ENCODE data around the gene AMDHD1.

DNA sequence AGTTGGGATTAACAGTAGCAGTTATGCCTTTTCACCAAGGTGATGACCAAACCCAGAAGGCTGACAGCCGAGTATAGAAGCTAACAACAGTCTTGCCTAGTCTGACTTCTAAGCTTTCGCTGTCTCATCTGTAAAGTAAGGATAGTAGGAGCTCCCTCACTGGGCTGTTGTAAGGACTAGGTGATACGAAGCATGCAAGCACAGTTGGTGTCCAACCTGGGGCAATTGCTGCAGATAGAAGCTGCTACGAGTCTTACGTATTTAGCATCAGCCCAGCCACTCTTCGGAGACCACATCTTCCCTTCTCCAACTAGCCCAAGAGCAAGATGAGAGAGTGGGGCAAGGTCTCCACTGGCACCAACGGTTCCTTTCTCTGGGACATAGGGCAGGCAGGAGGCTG is 47.0 kb downstream of the AMDHD1 start:
- no peak for TF ChIP-seq POLR2A (IDR thresholded peaks at IDR 0.05; ENCODE audit: low read depth, low read length)
- TF ChIP-seq, protein P1, sequence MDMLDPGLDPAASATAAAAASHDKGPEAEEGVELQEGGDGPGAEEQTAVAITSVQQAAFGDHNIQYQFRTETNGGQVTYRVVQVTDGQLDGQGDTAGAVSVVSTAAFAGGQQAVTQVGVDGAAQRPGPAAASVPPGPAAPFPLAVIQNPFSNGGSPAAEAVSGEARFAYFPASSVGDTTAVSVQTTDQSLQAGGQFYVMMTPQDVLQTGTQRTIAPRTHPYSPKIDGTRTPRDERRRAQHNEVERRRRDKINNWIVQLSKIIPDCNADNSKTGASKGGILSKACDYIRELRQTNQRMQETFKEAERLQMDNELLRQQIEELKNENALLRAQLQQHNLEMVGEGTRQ (IDR thresholded peaks at IDR 0.05; ENCODE audit: low read depth, low read length), result no peak
- no peak for TF ChIP-seq SMC3 (IDR thresholded peaks at IDR 0.05; ENCODE audit: low read depth, low read length)
- TF ChIP-seq BHLHE40 (IDR thresholded peaks at IDR 0.05; ENCODE audit: low read depth, low read length), result no peak
- TF ChIP-seq, protein P2, sequence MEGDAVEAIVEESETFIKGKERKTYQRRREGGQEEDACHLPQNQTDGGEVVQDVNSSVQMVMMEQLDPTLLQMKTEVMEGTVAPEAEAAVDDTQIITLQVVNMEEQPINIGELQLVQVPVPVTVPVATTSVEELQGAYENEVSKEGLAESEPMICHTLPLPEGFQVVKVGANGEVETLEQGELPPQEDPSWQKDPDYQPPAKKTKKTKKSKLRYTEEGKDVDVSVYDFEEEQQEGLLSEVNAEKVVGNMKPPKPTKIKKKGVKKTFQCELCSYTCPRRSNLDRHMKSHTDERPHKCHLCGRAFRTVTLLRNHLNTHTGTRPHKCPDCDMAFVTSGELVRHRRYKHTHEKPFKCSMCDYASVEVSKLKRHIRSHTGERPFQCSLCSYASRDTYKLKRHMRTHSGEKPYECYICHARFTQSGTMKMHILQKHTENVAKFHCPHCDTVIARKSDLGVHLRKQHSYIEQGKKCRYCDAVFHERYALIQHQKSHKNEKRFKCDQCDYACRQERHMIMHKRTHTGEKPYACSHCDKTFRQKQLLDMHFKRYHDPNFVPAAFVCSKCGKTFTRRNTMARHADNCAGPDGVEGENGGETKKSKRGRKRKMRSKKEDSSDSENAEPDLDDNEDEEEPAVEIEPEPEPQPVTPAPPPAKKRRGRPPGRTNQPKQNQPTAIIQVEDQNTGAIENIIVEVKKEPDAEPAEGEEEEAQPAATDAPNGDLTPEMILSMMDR (conservative IDR thresholded peaks at IDR 0.05; ENCODE audit: low read depth, low read length), result no peak
